ENCODE results near the gene HIP1.

The HIP1 gene

GRCh38 chr7:75667938-75668337, 70.8 kb downstream of the HIP1 start:
- no peak for DNase-seq

DNA sequence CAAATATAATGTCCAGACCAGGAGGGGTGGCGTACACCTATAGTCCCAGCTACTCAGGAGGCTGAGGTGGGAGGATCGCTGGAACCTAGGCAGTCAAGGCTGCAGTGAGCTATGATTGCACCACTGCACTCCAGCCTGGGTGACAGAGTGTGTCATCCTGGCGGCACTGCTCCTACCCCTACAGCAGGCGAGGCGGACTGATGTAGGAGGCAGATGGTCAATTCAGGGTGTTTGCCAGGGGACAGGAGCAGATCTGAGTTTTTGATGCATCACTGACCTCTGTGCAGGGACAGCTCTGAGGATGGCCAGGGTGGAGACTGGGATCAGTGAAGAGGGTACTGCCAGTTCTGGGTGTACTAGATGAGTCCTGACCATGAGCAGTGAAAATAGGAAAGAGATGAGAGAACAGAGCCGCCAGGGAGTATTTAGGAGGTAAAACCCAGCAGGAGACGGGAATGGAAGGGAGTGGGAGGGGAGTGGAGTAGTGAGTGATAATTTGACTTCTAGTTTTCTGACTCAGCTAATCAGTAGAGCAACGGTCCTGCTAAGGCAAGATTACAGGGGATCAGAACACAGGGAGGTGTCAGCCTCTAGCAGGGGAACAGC, 75.3 kb downstream of the HIP1 start:
- no peak for DNase-seq

- DNase-seq = no peak
Measured at GRCh38 chr7:75662579-75663301, 76.0 kb downstream of the HIP1 start.

DNA sequence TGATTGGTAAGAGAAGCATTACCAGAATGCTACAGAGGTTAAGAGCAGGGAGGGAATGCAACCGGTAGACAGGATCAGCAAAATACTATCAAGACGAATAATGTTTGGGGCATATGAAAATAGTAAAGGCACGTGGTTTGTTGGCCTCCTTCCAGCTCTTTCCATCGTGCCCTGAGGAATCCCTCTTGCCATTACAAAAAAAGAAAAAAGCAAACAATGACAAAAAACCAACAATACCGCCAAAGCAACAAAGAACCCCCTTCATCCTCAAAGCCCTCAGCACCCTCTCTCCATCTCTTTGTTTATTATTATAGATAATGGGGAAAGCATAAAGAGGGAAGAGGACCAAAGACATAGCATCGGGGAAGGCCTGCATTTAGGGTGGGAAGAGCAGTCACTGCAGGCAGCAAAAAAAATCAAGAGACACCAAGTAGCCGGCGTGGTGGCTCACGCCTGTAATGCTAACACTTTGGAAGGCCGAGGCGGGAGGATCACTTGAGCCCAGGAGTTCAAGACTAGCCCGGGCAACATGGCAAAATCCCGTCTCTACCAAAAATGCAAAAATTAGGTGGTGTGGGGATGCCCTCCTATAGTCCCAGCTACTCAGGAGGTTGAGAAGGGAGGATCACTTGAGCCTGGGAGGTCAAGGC, 78.0 kb downstream of the HIP1 start:
- DNase-seq = no peak

DNA sequence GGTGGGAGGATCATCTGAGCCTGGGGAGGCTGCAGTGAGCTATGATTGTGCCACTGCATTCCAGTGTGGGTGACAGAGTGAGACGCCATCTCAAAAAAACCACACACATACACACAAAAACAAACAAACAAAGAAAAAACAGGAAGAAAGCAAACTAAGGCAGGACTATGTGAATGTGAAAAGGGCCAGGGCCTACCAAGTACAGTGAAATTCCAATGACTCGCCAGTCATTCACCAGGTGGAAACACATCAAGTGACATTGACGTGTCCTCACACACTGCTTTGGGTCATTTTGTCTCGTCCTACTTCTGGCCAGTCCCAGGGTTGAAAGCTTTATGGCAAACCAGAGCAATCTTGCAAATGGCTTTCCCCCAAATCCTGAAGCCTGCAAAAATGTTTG, 79.9 kb downstream of the HIP1 start:
- no peak for DNase-seq

DNA sequence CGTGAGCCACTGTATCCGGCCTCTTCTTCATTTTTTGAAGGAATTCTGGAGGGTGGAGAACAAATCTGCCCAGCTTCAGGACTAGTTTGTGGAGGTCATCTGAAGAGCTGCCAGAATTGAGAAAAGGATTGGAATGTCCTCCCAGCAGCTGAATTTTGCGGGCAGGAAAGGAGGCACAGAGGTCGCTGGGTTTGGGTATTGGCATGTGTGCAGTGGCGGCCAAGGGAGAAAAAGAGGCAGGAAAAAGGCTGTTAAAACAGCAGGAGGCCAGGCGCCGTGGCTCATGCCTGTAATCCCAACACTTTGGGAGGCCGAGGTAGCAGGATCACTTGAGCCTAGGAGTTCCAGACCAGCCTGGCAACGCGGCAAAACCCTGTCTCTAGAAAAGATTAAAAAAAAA, 80.4 kb downstream of the HIP1 start:
- no peak for DNase-seq

DNA sequence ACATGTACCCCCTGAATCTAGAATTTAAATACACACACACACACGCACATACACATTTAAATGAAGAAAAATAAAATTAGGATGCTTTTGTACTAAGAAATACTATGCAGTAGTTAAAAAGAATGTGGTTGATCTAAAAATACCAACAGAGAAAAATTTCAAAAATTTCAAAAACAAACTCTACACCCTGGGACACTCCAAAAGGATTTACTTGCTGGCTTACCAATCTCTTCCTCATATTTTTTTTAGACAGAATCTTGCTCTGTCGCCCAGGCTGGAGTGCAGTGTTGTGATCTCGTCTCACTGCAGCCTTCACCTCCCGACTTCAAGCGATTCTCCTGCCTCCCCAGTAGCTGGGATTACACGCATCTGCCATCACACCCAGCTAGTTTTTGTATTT, 80.9 kb downstream of the HIP1 start:
- DNase-seq = no peak

DNA sequence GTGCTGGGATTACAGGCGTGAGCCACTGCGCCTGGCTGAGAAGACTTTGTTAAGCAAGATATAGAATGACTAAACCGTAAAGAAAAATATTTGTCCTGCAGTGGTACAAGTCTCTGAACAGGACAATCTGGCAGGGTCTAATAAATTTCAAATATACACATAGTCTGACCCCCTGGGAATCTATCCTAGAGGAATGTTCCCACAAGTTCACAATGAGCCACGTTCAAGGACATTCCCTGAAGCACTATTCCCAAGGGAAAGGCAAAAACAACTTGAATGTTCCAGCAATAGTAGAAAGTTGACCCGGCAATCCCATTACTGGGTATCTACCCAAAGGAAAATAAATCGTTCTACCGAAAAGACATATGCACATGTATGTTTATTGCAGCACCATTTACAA, 82.0 kb downstream of the HIP1 start:
- DNase-seq = no peak

- DNase-seq = no peak
Measured at GRCh38 chr7:75655536-75655935, 83.2 kb downstream of the HIP1 start.

DNA sequence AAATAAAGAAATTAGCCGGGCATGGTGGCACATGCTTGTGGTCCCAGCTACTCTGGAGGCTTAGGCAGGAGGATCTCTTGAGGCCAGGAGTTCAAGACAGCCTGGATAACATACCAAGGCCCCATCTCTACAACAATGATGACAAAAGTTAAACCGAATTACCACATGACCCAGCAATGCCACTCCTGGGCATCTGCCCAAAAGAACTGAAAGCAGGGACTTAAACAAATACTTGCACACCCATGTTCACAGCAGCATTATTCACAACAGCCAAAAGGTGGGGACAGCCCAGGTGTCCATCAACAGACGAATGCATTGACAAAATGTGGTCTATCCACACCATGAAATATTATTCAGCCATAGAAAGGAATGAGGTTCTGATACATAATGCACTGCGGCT, 83.9 kb downstream of the HIP1 start:
- no peak for DNase-seq

- DNase-seq = no peak
Measured at GRCh38 chr7:75653651-75654050, 85.1 kb downstream of the HIP1 start.

DNA sequence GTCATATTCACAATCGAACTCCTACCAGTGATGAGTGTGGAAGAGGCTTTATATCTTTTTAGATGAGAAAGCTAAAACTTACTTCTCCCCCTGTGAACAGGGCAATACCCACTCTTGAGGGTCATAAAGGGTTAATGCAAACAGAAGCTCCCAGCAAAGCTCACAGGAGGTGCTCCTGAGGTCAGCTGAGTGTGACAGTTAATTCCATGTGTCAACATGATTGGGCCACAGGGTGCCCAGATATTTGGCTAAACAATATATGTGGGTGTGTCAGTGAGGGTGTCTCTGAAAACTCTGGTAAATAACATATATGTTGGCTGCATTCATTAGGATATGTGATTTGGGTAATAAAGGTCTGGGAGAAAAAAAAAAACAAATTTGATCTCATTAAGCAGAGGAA, 86.0 kb downstream of the HIP1 start:
- no peak for DNase-seq

DNA sequence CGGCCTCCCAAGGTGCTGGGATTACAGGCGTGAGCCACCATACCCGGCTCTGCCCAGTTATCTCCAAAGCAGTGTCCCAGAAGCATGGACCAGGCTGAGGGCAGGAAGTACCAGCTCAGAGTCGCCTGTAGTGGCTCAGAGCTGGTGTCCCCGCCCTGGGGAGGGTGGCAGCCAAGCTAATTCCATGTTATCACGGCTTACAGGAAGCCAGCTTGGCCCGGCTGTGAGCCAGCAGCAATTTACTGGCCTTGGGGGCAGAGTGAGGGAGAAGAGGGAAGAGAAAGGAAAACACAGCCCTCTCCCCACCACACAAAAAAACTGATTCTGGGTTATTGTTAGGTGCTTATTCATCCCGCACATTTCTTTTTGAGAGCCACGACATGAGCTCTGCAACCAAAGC, 88.1 kb downstream of the HIP1 start:
- DNase-seq = no peak

- DNase-seq = no peak
Measured at GRCh38 chr7:75650062-75650461, 88.7 kb downstream of the HIP1 start.

DNA sequence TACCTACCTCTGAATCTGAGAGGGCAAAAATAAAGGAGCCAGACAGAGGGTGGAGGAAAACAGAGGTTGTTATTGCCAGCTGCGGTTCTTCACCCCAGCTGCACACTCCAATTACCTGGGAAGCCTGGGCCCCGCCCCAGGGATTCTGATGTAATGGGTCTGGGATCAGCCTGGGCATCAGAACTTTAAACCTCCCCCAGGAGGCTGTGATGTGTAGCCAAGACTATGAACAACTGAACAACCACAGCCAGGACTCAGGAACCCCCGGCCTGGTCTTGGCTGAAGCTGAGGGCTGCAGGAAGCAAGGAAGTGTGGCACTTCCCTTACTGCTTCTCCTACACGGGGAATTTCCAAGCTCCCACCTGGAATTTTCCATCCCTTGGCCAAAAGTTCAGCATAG, 89.3 kb downstream of the HIP1 start:
- DNase-seq = no peak

DNA sequence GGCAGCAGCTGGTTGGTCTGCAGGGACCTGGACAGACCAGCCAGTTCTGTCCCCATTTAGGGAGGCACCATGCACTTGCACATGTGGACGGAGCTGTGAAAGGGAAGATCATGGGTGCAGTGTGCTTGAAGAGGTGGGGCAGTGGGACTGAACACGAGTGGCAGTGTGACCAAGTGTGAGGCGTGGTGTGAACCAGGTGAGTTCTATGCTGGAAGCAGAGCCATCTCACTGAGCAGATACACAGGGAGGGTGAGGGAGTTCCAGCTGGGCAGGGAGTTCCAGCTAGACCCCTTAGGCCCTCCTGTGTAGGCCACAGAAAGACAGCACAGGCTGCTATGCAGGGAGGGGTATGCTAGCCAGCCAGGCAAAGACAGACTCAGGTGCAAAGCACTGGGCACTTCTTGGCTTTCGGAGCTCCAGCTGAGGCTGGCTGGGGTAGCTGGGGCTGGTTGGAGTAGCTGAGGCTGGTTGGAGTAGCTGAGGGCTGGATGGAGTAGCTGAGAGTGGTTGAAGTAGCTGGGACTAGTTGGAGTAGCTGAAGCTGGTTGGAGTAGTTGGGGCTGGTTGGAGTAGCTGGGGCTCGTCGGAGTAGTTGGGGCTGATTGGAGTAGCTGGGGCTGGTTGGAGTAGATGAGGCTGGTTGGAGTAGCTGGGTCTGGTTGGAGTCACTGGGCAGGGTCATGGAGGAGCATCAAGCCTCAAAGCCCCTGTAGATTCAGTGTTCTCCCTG, 90.9 kb downstream of the HIP1 start:
- DNase-seq = no peak

GRCh38 chr7:75646571-75647102, 92.1 kb downstream of the HIP1 start:
- no peak for DNase-seq

DNA sequence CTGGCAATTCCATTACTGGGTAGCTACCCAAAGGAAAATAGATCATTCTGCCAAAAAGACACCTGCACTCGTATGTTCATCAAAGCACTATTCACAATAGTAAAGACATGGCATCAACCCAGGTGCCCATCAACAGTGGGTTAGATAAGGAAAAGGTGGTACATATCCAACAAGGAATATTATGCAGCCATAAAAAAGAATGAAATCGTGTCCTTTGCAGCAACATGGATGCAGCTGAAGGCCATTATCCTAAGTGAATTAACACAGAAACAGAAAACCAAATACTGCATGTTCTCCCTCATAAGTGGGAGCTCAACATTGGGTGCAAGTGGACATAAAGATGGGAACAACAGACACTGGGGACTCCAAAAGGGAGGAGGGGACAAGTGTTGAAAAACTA, 93.2 kb downstream of the HIP1 start:
- DNase-seq = no peak

GRCh38 chr7:75644589-75644988, 94.2 kb downstream of the HIP1 start:
- no peak for DNase-seq

DNA sequence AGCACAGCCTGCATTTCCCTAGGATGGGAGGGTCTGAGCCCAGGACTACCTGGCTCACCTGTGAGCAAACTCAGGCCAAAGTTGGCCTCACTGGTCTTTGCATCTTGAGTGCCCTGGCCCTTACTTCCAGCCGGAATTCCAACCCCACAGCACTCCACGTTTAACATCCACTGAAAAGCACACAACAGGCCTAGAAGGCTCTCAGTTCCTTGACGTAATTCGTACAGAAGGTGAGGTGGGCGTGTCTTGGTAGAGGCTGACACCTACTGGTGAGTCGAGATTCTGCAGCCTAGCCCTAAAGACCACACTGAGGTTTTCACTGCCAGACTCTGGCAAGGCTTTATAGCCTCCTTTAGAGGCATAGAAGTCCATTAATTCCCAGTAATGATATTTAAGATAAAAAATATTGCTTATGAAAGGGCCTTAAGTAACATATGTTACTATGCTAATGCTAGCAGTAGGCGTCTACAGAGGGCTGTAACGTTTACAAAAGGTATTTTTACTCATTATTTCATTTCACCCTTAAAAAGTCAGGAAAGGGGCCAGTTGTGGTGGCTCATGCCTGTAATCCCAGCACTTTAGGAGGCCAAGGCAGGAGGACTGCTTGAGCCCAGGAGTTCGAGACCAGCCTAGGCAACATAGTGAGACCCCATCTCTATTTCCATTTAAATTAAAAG, 95.8 kb downstream of the HIP1 start:
- peak; percentile 74 for DNase-seq

DNA sequence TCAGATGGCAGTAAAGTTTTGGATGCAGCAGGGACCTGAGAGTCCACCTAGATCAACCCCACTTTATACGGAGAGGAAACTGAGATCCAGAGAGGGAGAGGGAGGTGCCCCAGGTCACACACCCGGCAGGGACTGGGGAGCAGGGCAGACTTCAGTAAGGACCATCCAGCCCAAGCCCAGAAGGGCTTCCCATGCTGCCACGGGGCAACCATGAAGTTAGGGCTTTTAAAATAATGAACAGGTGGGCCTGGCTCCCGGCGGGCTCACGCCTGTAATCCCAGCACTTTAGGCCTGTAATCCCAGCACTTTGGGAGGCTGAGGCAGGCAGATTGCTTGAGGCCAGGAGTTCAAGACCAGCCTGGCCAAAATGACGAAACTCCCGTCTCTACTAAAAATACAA, 98.5 kb downstream of the HIP1 start:
- no peak for DNase-seq

- DNase-seq = no peak
Measured at GRCh38 chr7:75639886-75640190, 98.9 kb downstream of the HIP1 start.

All from CD4-positive, alpha-beta T cell treated with Interleukin-4 for 4 hours (primary cell).